IMR-90 (cell line): ENCODE data around the gene NIPA2. TPM values are rescaled to one million over a fixed set of nuclear protein-coding genes. Genes with fewer than 3 reads are reported as not detected.

Experiments
- ATAC-seq: fragments of 200-7000 bp; cut with Tn5 transposase; 2 replicates; pipeline ENCODE4 v1.9.1; 2020; ENCODE audit warnings: low read depth, mild to moderate bottlenecking, moderate library complexity
- BruUV-seq: library from RNA; stranded (reverse); fragments of 400-500 nt; replicated peaks from 2 replicates; lab custom pipeline; 2021; lab: Mats Ljungman, UMichigan
- CTCF ChIA-PET: fragments of 300-600 bp; formaldehyde crosslinking; extraction: SDS; loops from one replicate; lab custom pipeline; 2021; ENCODE audit warnings: antibody characterized with exemption; lab: Yijun Ruan, JAX
- POLR2A ChIA-PET: fragments of 300-600 bp; sonication (Branson Sonifier 250); formaldehyde crosslinking; loops from one replicate; lab custom pipeline; 2022; ENCODE audit warnings: antibody characterized with exemption; ENCODE audit not compliant: unreplicated experiment; lab: Charles Lee
- DNase-seq: peaks from one replicate; pipeline ENCODE4 v3.0.0; 2013
- H2AFZ ChIP-seq: replicated peaks from 2 replicates; pipeline ENCODE3; 2013; ENCODE audit warnings: low read length, mild to moderate bottlenecking; ENCODE audit not compliant: poor library complexity
- H2AK5ac ChIP-seq: 2 replicates; pipeline ENCODE4 v1.6.1; 2013; ENCODE audit warnings: low read depth, low read length, inconsistent platforms
- H2AK9ac ChIP-seq: replicated peaks from 2 replicates; pipeline ENCODE3; 2013; ENCODE audit warnings: mild to moderate bottlenecking, low read depth, low read length, moderate library complexity; ENCODE audit not compliant: poor library complexity
- H2BK120ac ChIP-seq: 2 replicates; pipeline ENCODE4 v1.6.1; 2013; ENCODE audit warnings: low read depth, low read length, inconsistent platforms
- H2BK15ac ChIP-seq: 3 replicates; pipeline ENCODE4 v1.6.1; 2013; ENCODE audit warnings: low read depth, low read length, inconsistent platforms
- H2BK20ac ChIP-seq: 2 replicates; pipeline ENCODE4 v1.6.1; 2013; ENCODE audit warnings: low read depth, mild to moderate bottlenecking, inconsistent platforms, low read length, moderate library complexity
- H2BK5ac ChIP-seq: 2 replicates; pipeline ENCODE4 v1.6.1; 2013; ENCODE audit warnings: mild to moderate bottlenecking, low read depth, low read length, inconsistent platforms; ENCODE audit not compliant: poor library complexity, severe bottlenecking
- H3K14ac ChIP-seq: replicated peaks from 2 replicates; pipeline ENCODE4 v1.6.1; 2013; ENCODE audit warnings: low read depth, low read length, inconsistent platforms
- H3K18ac ChIP-seq: 2 replicates; pipeline ENCODE4 v1.6.1; 2013; ENCODE audit warnings: low read depth, low read length, control low read depth
- H3K23ac ChIP-seq: 2 replicates; pipeline ENCODE4 v1.6.1; 2013; ENCODE audit warnings: low read depth, low read length, inconsistent platforms
- H3K27ac ChIP-seq: 2 replicates; pipeline ENCODE4 v1.5.1; 2013; ENCODE audit warnings: mild to moderate bottlenecking, control low read depth, low read length; ENCODE audit not compliant: insufficient read depth
- H3K27me3 ChIP-seq: 2 replicates; pipeline ENCODE4 v1.6.1; 2013; ENCODE audit warnings: low read length; ENCODE audit not compliant: control insufficient read depth, insufficient read depth
- H3K36me3 ChIP-seq: 2 replicates; pipeline ENCODE4 v1.6.1; 2013; ENCODE audit warnings: low read length, mixed read lengths; ENCODE audit not compliant: control insufficient read depth, insufficient read depth
- H3K4ac ChIP-seq: 2 replicates; pipeline ENCODE4 v1.6.1; 2013; ENCODE audit warnings: low read depth, low read length, inconsistent platforms
- H3K4me1 ChIP-seq: 2 replicates; pipeline ENCODE4 v1.6.1; 2013; ENCODE audit warnings: low read length, mixed read lengths; ENCODE audit not compliant: control insufficient read depth, insufficient read depth
- H3K4me2 ChIP-seq: 2 replicates; pipeline ENCODE4 v1.6.1; 2013; ENCODE audit warnings: low read depth, mild to moderate bottlenecking, control low read depth, low read length, moderate library complexity
- H3K4me3 ChIP-seq: 2 replicates; pipeline ENCODE4 v1.5.1; 2013; ENCODE audit warnings: low read depth, mild to moderate bottlenecking, control low read depth, low read length, moderate library complexity; ENCODE audit not compliant: insufficient read depth
- H3K56ac ChIP-seq: 2 replicates; pipeline ENCODE4 v1.6.1; 2013; ENCODE audit warnings: low read length, inconsistent platforms; ENCODE audit not compliant: insufficient read depth; ENCODE audit errors: extremely low read depth
- H3K79me1 ChIP-seq, 2 experiments: 2 replicates each; pipeline ENCODE4 v1.6.1; 2013; ENCODE audit warnings: low read length in 2 of 2, inconsistent platforms in 1 of 2, low read depth in 1 of 2
- H3K9ac ChIP-seq: 2 replicates; pipeline ENCODE4 v1.6.1; 2013; ENCODE audit warnings: low read depth, low read length, control low read depth
- H3K9me1 ChIP-seq: 2 replicates; pipeline ENCODE4 v1.6.1; 2013; ENCODE audit warnings: low read length, inconsistent platforms; ENCODE audit not compliant: insufficient read depth
- H3K9me3 ChIP-seq: 2 replicates; pipeline ENCODE4 v1.6.1; 2013; ENCODE audit warnings: low read length; ENCODE audit not compliant: control insufficient read depth, insufficient read depth
- H4K20me1 ChIP-seq: 2 replicates; pipeline ENCODE4 v1.6.1; 2013; ENCODE audit warnings: low read length, inconsistent platforms; ENCODE audit not compliant: insufficient read depth
- H4K5ac ChIP-seq: 2 replicates; pipeline ENCODE4 v1.6.1; 2013; ENCODE audit warnings: mild to moderate bottlenecking, low read depth, low read length, control low read depth
- H4K8ac ChIP-seq, 2 experiments: 2 replicates each; pipeline ENCODE4 v1.6.1; 2013; ENCODE audit warnings: low read depth in 2 of 2, low read length in 2 of 2, control low read depth in 1 of 2, inconsistent platforms in 1 of 2
- H4K91ac ChIP-seq: 2 replicates; pipeline ENCODE4 v1.6.1; 2013; ENCODE audit warnings: low read depth, low read length, inconsistent platforms; ENCODE audit not compliant: insufficient read depth
- BHLHE40 ChIP-seq: fragments of 150-350 bp; IDR thresholded peaks from 2 replicates; pipeline ENCODE4 v1.6.1; 2016; ENCODE audit warnings: mild to moderate bottlenecking, low read depth, low read length
- CEBPB ChIP-seq: IDR thresholded peaks from 2 replicates; pipeline ENCODE4 v1.6.1; 2012; ENCODE audit warnings: low read depth, low read length, improper control_type of control experiment
- CHD1 ChIP-seq: IDR thresholded peaks from 2 replicates; pipeline ENCODE4 v1.6.1; 2012; ENCODE audit warnings: low read depth, low read length, improper control_type of control experiment
- CTCF ChIP-seq: conservative IDR thresholded peaks from 2 replicates; pipeline ENCODE4 v1.5.1; 2012; ENCODE audit warnings: mild to moderate bottlenecking, low read depth, low read length, improper control_type of control experiment
- MAFK ChIP-seq: IDR thresholded peaks from 2 replicates; pipeline ENCODE4 v1.6.1; 2012; ENCODE audit warnings: low read depth, low read length, improper control_type of control experiment
- NFE2L2 ChIP-seq: fragments of 150-350 bp; IDR thresholded peaks from 2 replicates; pipeline ENCODE4 v1.6.1; 2016; ENCODE audit warnings: low read depth, mild to moderate bottlenecking, low read length
- RFX5 ChIP-seq: IDR thresholded peaks from 2 replicates; pipeline ENCODE4 v1.8.0; 2012; ENCODE audit warnings: low read depth, mild to moderate bottlenecking, low read length, moderate library complexity
- SMC3 ChIP-seq: fragments of 150-350 bp; IDR thresholded peaks from 2 replicates; pipeline ENCODE4 v1.6.1; 2016; ENCODE audit warnings: low read depth, mild to moderate bottlenecking, antibody characterized with exemption, low read length, moderate library complexity
- WGBS, 2 experiments: methylation state at CpG; one replicate each; pipeline versions ENCODE4 v1.1.5 to v1.1.7; 2013; ENCODE audit warnings: missing lambda C conversion rate in 2 of 2; ENCODE audit not compliant: insufficient read length in 1 of 2; ENCODE audit errors: extremely low coverage in 2 of 2; 5-methylcytosine and 5-hydroxymethylcytosine counted together
- dilution Hi-C: fragments of 300-500 bp; cut with HindIII; formaldehyde crosslinking; loops from one replicate; pipeline ENCODE4 v1.14.3; 2018; ENCODE audit warnings: low sequenced_read_pairs; ENCODE audit not compliant: unreplicated experiment
- in situ Hi-C: fragments of 300-500 bp; cut with MboI; formaldehyde crosslinking; loops from 3 replicates; pipeline ENCODE4 v1.14.3; 2019; ENCODE audit warnings: low sequenced_read_pairs, inconsistent platforms, mixed read lengths
- intact Hi-C: fragments of 100-400 bp; cut with micrococcal nuclease; formaldehyde crosslinking; loops from 2 replicates; pipeline ENCODE4 v1.10.0; 2022
- polyA plus RNA-seq, 3 experiments: library from polyadenylated mRNA; depleted of rRNA; stranded (reverse); fragments of >200 nt; gene quantifications; 2 replicates each; pipeline ENCODE4 v1.2.3, GENCODE V29; 2012; ENCODE audit warnings: low replicate concordance in 1 of 3
- total RNA-seq: library from RNA; depleted of rRNA; stranded (reverse); fragments of >200 nt; gene quantifications from 2 replicates; pipeline ENCODE4 v1.2.3, GENCODE V29; 2012

The NIPA2 gene
- total and polyA plus RNA-seq, 2 of the 4 experiments (the other 2 are of a cell fraction): 33.0 to 38.0 TPM

GRCh38 chr15:22877117-22877516 is 38.7 kb downstream of the NIPA2 start:
- H3K27me3 ChIP-seq: no peaks in the 10 kb centered on the region
- no peak overlapping the region for H4K91ac ChIP-seq
- dilution Hi-C loops (no loop called here), in situ Hi-C loops (no loop called here), intact Hi-C loops (no loop called here)
- no peak overlapping the region for H3K9ac ChIP-seq
- no peak overlapping the region for H3K14ac ChIP-seq
- DNase-seq (no peak), ATAC-seq (no peak)
- no peak overlapping the region for H3K27ac ChIP-seq
- no peak overlapping the region for H3K4me2 ChIP-seq
- peaks cover 21% of the 10 kb centered on the region; the same call in 1 of the 2 replicates for H4K20me1 ChIP-seq
- H3K4ac ChIP-seq: no peak overlapping the region
- H3K79me1 ChIP-seq: peaks cover 18 to 38% of the 10 kb centered on the region in 2 experiments
- no peak overlapping the region for H2AFZ ChIP-seq
- H3K56ac ChIP-seq: no peak overlapping the region
- POLR2A ChIA-PET: interaction anchor here (0.6 kb wide), 1 partner anchor 37 kb away, joined by 4 read pairs; no protein-coding TSS in a partner anchor
- no TSS peak for BruUV-seq
- H4K8ac ChIP-seq: no peak overlapping the region
- no peak overlapping the region for H3K4me3 ChIP-seq
- H3K9me3 ChIP-seq: peaks cover 3% of the 10 kb centered on the region; the same call in 1 of the 2 replicates
- CTCF ChIA-PET: no interaction called here
- H2BK5ac ChIP-seq: no peak overlapping the region
- TF ChIP-seq SMC3 (no peak), CHD1 (no peak), CEBPB (no peak), NFE2L2 (no peak), BHLHE40 (no peak), CTCF (no peak), MAFK (no peak), RFX5 (no peak)
- no peak overlapping the region for H2BK120ac ChIP-seq
- H3K23ac ChIP-seq: no peak overlapping the region
- H3K36me3 ChIP-seq: peaks cover 63% of the 10 kb centered on the region
- H2BK15ac ChIP-seq: no peak overlapping the region
- peaks cover 37% of the 10 kb centered on the region for H3K9me1 ChIP-seq
- WGBS, 2 experiments: 100% methylated on average over 1 of the region's 5 CpGs; no CpG with 5 or more reads in 1 of the 2 experiments
- H2BK20ac ChIP-seq: no peak overlapping the region
- H4K5ac ChIP-seq: no peak overlapping the region
- H2AK5ac ChIP-seq: 0 out of 2 replicates have a peak overlapping the region, but pooled peaks have one; percentile 24
- H3K18ac ChIP-seq: no peak overlapping the region
- H2AK9ac ChIP-seq: no peak overlapping the region
- H3K4me1 ChIP-seq: peaks cover 10% of the 10 kb centered on the region
